Vagina (tissue), 2 donors: ENCODE measurements around the gene MEIKIN. TPM values are rescaled to one million over a fixed set of nuclear protein-coding genes. Genes with fewer than 3 reads are reported as not detected.

Experiments used
- DNase-seq, 2 donors: peaks; one replicate each; pipeline ENCODE4 v3.0.0-alpha.2; 2017; ENCODE audit errors: extremely low spot score in 2 of 2
- H3K27ac ChIP-seq: fragments of 200-600 bp; sonication (generic); one replicate; pipeline ENCODE4 v1.5.1; 2019
- H3K27me3 ChIP-seq: fragments of 200-600 bp; sonication (generic); one replicate; pipeline ENCODE4 v1.5.1; 2019
- H3K36me3 ChIP-seq, 2 donors: fragments of 200-600 bp; sonication (generic); one replicate each; pipeline ENCODE4 v1.5.1; 2017 to 2019
- H3K4me1 ChIP-seq: fragments of 200-600 bp; sonication (generic); one replicate; pipeline ENCODE4 v1.5.1; 2019
- H3K4me3 ChIP-seq, 2 donors: fragments of 200-600 bp; sonication (generic); 1 replicate in 1 of 2; 2 replicates in 1 of 2; pipeline ENCODE4 v1.5.1; 2016 to 2019
- H3K9me3 ChIP-seq: fragments of 200-600 bp; sonication (generic); one replicate; pipeline ENCODE4 v1.5.1; 2019
- CTCF ChIP-seq, 3 experiments: fragments of 450-650 bp in 2 of 3; fragments of 200-600 bp in 1 of 3; sonication (generic) in 1 of 3; IDR thresholded peaks; one replicate each; pipeline ENCODE4 v1.5.1; 2017 to 2019; ENCODE audit warnings: antibody characterized with exemption in 3 of 3, mild to moderate bottlenecking in 2 of 3, moderate library complexity in 2 of 3
- POLR2A ChIP-seq, 2 donors: fragments of 450-650 bp; IDR thresholded peaks; one replicate each; pipeline ENCODE4 v1.6.1; 2017; ENCODE audit warnings: antibody characterized with exemption in 2 of 2, mild to moderate bottlenecking in 2 of 2, moderate library complexity in 2 of 2
- POLR2AphosphoS5 ChIP-seq, 2 donors: sonication (generic); formaldehyde crosslinking; IDR thresholded peaks; one replicate each; pipeline ENCODE4 v1.9.0; 2017; ENCODE audit warnings: antibody characterized with exemption in 2 of 2, mild to moderate bottlenecking in 2 of 2, low read depth in 1 of 2; ENCODE audit not compliant: insufficient read depth in 1 of 2
- intact Hi-C: fragments of 100-400 bp; cut with DNase I; formaldehyde crosslinking; loops from one replicate; pipeline ENCODE4 v1.15.1; 2023
- total RNA-seq: library from RNA; depleted of rRNA; stranded (reverse); fragments of >200 nt; gene quantifications from one replicate; pipeline ENCODE4 v1.2.3, GENCODE V29; 2016

Gene MEIKIN
- total RNA-seq, 1 donor from 2014 or later, result not detected

- H3K27me3 ChIP-seq, result no peaks in the 10 kb centered on the region
- no peaks in the 10 kb centered on the region for H3K4me1 ChIP-seq
- TF ChIP-seq CTCF (IDR thresholded peaks at IDR 0.05) (no peak), POLR2AphosphoS5 (IDR thresholded peaks at IDR 0.05; ENCODE audit: insufficient read depth in 1 of 2, low read depth in 1 of 2) (no peak), POLR2A (IDR thresholded peaks at IDR 0.05) (no peak)
- no peak overlapping the region for H3K27ac ChIP-seq
- no peaks in the 10 kb centered on the region for H3K9me3 ChIP-seq
- no peaks in the 10 kb centered on the region for H3K36me3 ChIP-seq
- intact Hi-C loops, result loop anchor here (5.0 kb wide), 1 partner anchor 667 kb away; no protein-coding TSS in a partner anchor
- H3K4me3 ChIP-seq, result no peak overlapping the region
- DNase-seq, result no peak
Measured at GRCh38 chr5:131953969-131954368, 8.5 kb upstream of the MEIKIN start.

- no peaks in the 10 kb centered on the region for H3K36me3 ChIP-seq
- TF ChIP-seq POLR2A (IDR thresholded peaks at IDR 0.05), result no peak
- TF ChIP-seq POLR2AphosphoS5 (IDR thresholded peaks at IDR 0.05; ENCODE audit: insufficient read depth in 1 of 2, low read depth in 1 of 2), result no peak
- no peak overlapping the region for H3K27ac ChIP-seq
- H3K4me3 ChIP-seq, result no peak overlapping the region
- no peaks in the 10 kb centered on the region for H3K9me3 ChIP-seq
- intact Hi-C loops, result loop anchor here (5.0 kb wide), 1 partner anchor 665 kb away; no protein-coding TSS in a partner anchor
- no peak for DNase-seq
- no peaks in the 10 kb centered on the region for H3K4me1 ChIP-seq
- H3K27me3 ChIP-seq, result no peaks in the 10 kb centered on the region
Measured at GRCh38 chr5:131952301-131952857, 6.9 kb upstream of the MEIKIN start.

GRCh38 chr5:131950706-131951105, 5.2 kb upstream of the MEIKIN start:
- Histone ChIP-seq H3K36me3 (no peaks in the 10 kb centered on the region), H3K9me3 (no peaks in the 10 kb centered on the region), H3K27me3 (no peaks in the 10 kb centered on the region), H3K27ac (no peak overlapping the region), H3K4me3 (no peak overlapping the region), H3K4me1 (no peaks in the 10 kb centered on the region)
- TF ChIP-seq CTCF (IDR thresholded peaks at IDR 0.05) (no peak), POLR2AphosphoS5 (IDR thresholded peaks at IDR 0.05; ENCODE audit: insufficient read depth in 1 of 2, low read depth in 1 of 2) (no peak), POLR2A (IDR thresholded peaks at IDR 0.05) (no peak)
- DNase-seq, result no peak
- intact Hi-C loops, result loop anchor here (5.0 kb wide), 1 partner anchor 663 kb away; no protein-coding TSS in a partner anchor

GRCh38 chr5:131947445-131947844, 2.0 kb upstream of the MEIKIN start:
- H3K36me3 ChIP-seq, result no peaks in the 10 kb centered on the region
- no peak overlapping the region for H3K27ac ChIP-seq
- no peak for DNase-seq
- H3K27me3 ChIP-seq, result no peaks in the 10 kb centered on the region
- H3K9me3 ChIP-seq, result no peaks in the 10 kb centered on the region
- H3K4me3 ChIP-seq, result no peak overlapping the region
- TF ChIP-seq POLR2AphosphoS5 (IDR thresholded peaks at IDR 0.05; ENCODE audit: insufficient read depth in 1 of 2, low read depth in 1 of 2) (no peak), POLR2A (IDR thresholded peaks at IDR 0.05) (no peak), CTCF (IDR thresholded peaks at IDR 0.05) (no peak)
- H3K4me1 ChIP-seq, result no peaks in the 10 kb centered on the region
- intact Hi-C loops, result no loop called here

GRCh38 chr5:131944702-131945550, 537 bp downstream of the MEIKIN start:
- Histone ChIP-seq H3K27me3 (no peaks in the 10 kb centered on the region), H3K4me1 (no peaks in the 10 kb centered on the region), H3K9me3 (no peaks in the 10 kb centered on the region), H3K4me3 (no peak overlapping the region), H3K27ac (no peak overlapping the region), H3K36me3 (no peaks in the 10 kb centered on the region)
- no peak for DNase-seq
- intact Hi-C loops, result loop anchor here (5.0 kb wide), 1 partner anchor 1158 kb away; no protein-coding TSS in a partner anchor
- TF ChIP-seq POLR2AphosphoS5 (IDR thresholded peaks at IDR 0.05; ENCODE audit: insufficient read depth in 1 of 2, low read depth in 1 of 2), result no peak
- TF ChIP-seq CTCF (IDR thresholded peaks at IDR 0.05), result no peak
- TF ChIP-seq POLR2A (IDR thresholded peaks at IDR 0.05), result no peak
